HG03039 (cell line): ENCODE results near the gene GABRR3.

Source experiments
- ATAC-seq: cut with Tn5 transposase; IDR thresholded peaks from one replicate; pipeline ENCODE4 v1.9.1; 2021; ENCODE audit warnings: mild to moderate bottlenecking, moderate library complexity; ENCODE audit not compliant: unreplicated experiment

Gene GABRR3

GRCh38 chr3:98035208-98035607 is at the start of gene GABRR3:
Gene GABRR3, minus strand, starts transcription at chr3:98035315. Its CDS starts 328 bp downstream, at chr3:98034987.
- no peak for ATAC-seq

DNA sequence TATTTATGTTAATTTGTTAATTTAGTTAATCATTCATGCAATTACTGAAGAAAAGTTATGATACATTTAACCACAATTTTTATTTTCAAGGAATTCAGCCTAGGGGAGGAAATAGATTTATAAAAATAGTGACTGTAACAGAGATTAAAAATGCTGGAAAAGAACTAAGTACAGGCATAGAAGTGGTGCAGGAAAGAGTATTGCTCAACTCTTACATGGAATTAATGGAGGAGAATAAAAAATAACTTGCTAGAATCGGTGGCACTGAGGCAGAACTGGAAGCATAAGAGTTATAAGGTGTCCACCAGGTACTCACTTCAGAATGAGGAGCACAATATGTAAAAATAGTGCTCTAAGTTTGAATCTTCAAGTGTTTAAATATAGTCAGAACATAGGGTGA is 38.4 kb upstream of the GABRR3 start:
- ATAC-seq: no peak

DNA sequence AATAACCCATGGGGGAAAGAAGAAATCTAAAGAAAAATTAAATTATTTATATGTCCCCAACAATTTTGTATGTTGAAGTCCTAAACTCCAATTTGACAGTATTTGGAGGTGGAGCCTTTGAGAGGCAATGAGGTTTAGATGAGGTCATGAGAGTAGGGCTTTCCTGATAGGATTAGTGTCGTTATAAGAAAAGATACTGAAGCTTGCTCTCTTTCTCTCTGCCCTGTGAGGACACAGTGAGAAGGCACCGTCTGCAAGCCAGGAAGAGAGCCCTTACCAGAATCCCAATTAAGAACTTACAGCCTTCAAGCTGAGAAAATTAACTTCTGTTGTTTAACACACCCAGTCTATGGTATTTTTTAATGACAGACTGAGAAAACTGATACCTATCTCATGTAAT is 35.7 kb upstream of the GABRR3 start:
- ATAC-seq: no peak

DNA sequence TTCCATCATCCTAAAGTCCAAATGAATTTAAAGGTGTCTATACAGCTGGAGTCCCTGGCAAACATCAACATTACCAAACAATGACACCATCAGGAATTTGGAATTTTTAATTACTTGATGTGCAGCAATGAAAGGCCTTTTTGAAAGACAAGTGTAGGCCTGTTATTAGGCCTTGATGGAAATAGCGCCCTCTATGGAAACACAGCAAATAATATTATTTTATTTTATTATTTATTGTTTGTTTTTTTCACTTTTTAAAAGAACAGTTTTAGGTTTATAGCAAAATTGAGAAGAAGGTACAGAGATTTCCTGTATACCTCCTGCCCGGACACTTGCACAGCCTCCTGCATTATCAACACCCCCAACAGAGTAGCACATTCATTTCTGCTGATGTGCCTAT is 33.7 kb upstream of the GABRR3 start:
- no peak for ATAC-seq

DNA sequence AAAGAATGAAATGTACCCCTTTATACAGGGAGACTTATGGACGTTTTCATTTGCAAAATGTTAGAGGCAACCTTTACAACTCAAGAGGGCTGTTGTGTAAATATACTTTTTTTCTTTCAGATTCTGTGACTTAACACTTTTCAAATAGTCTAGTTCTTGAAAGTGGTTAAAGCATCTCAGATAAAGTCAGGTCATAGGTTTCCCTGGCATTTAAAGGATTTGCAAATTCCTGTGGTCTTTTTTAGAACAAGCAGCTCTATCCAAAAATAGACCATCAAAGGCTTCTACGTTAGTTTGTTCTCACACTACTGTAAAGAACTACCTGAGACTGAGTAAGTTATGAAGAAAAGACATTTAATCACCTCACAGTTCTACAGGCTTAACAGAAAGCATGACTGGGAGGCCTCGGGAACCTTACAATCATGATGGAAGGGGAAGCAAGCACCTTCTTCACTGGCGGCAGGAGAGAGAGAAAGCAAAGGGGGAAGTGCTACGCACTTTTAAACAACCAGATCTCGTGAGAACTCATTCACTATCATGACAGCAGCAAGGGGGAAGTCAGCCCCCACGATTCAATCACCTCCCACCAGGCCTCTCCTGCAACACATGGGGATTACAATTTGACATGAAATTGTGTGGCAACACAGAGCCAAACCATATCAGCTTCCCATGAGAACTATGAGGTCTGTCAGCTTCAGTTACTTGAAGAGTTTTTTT is 23.3 kb upstream of the GABRR3 start:
- no peak for ATAC-seq

- no peak for ATAC-seq
Measured at GRCh38 chr3:98057631-98058030, 22.5 kb upstream of the GABRR3 start.

- no peak for ATAC-seq
Measured at GRCh38 chr3:98056035-98056434, 20.9 kb upstream of the GABRR3 start.

DNA sequence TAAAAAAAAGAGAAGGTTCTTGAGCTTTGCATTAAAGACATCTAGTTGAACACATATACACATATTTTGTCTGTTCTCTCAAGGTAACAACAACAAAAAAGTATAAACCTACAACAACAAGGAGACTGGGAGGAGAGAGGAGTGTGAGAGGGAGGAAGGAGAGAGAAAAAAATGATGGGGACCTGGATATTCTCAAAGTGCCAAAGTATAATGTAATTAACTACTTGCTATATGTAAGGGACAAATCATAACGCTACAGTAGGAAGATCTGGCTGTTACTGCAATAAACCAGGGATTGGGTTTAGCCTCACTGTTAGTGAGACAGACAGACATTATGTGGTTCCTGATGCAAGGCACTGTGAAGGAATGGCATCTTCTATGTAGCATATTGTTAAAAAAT is 14.2 kb upstream of the GABRR3 start:
- ATAC-seq: no peak

DNA sequence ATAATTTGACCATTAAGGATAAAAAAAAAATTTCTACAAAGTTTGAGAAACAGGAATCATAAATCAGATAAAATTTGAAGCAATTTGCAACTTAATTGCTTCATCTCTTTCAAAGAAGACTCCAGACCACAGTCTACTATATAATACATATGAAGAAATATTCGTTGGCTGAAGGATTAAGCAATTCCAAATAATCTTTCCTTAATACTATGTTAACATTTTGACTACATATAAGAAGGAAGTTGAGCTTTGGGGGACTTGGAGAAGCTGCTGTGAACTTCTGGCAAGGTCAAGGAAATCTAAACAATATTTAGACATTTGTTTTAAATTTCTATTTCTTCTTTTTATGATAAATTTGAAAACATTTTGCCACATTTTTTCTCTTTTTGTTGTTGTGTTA is 13.5 kb upstream of the GABRR3 start:
- ATAC-seq: no peak

DNA sequence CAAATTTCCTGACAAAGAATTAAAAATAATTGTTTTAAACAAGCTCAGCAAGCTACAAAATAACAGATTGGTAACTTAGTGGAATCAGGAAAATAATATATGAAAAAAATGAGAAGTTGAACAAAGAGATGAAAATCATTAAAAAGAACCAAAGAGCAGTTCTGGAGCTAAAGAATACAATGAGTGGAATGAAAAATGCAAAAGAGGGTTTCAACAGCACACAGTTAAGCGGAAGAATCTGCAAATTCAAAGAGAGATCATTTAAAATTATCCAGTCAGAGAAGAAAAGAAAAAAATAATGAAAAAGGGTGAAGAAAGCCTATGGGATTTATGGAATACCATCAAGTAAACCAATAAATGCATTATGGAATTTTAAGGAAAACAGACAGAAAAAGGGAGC is 6.2 kb upstream of the GABRR3 start:
- no peak for ATAC-seq

DNA sequence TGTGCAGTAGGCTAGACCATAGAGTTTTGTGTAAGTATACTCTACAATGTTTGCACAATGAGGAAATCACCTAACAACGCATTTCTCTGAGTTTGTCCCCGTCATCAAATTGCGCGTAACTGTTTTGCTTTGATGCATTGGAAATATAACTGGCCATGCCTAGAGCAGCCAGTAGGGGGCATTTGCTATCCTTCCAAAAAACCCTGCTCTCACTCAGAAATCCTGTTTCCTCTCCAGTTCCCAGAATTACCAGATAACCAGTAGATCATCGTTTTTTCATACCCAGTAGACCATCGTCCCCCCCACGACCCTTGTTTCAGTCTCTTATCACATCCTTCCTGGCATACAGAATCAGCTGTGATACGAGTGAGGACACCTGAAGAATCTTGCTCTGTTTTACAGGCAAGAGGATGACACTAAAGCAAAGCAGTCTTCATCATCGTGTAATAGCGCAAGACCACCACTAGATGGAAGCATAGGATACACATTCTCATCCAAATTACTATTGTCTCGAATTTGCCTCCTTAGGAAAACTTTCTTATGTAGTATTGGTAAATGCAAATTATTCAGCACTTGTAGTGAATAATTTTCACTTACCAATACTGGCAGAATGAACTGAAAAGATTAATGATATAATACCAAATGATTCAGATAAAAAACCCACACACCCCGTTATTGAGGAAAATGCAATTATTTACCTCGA is 4.4 kb upstream of the GABRR3 start:
- ATAC-seq: peak; percentile 96

DNA sequence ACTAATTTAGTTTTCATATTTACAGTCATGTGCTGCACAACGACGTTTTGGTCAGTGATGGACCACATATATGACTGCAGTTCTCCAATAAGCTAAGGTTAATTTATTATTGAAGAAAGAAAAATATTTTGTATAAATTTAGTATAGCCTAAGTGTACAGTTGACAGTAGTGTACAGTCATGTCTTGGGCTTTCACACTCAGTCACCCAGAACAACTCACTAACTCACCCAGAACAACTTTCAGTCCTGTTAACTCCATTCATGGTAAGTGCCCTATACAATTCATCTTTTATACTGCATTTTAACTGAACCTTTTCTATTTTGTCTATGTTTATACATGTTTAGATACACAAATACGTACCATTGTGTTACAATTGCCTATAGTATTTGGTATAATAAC is 3.8 kb upstream of the GABRR3 start:
- peak; percentile 12 for ATAC-seq

GRCh38 chr3:98038286-98038685 is 3.2 kb upstream of the GABRR3 start:
- ATAC-seq: no peak

GRCh38 chr3:98034486-98034885 is 629 bp downstream of the GABRR3 start:
- ATAC-seq: no peak

GRCh38 chr3:98034036-98034435 is 1.1 kb downstream of the GABRR3 start:
- no peak for ATAC-seq

GRCh38 chr3:98032904-98033303 is 2.2 kb downstream of the GABRR3 start:
- no peak for ATAC-seq

GRCh38 chr3:98032265-98032664 is 2.9 kb downstream of the GABRR3 start:
- no peak for ATAC-seq

- no peak for ATAC-seq
Measured at GRCh38 chr3:98029083-98029482, 6.0 kb downstream of the GABRR3 start.

GRCh38 chr3:98027085-98027446 is 8.0 kb downstream of the GABRR3 start:
- ATAC-seq: no peak

DNA sequence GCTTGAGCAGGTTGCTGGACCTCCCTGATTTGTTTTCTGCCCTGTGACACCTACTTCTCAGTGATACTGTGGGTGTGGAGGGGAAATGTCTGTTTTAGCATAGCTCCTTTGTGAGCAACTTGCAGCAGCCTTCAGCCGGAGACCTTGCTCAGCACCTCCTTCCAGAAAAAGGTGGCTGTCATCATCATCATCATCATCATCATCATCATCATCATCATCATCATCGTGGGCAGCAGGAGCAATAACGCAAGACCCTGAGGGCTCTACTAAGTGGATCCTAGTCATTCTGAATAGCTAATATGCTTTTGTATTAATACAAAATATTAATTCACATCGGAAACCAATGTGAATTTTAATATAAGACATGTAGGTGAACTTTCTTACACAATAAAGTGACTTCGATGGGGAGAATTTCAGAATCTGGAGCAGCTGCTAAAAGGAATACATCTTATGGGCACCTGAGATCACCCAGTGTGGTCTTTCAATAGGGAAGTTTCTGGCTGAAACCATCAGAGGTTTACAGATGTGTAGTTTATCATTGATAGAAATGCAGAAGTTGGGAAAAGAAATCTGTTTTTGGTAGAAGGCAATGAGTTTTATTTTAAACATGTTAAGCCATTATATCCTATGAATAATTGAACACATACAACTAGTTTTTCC is 8.6 kb downstream of the GABRR3 start:
- ATAC-seq: no peak

- ATAC-seq: no peak
Measured at GRCh38 chr3:98025392-98025945, 9.6 kb downstream of the GABRR3 start.
